Measurements from ENCODE around the gene PSMC5. TPM values are rescaled to one million over a fixed set of nuclear protein-coding genes. Genes with fewer than 3 reads are reported as not detected.
A peak's percentile ranks its signal among the peaks of the same experiment; 100 is the strongest.
"Not testable (repeated sequence)": the region's sequence is repeated elsewhere in the genome, so short reads cannot be mapped to it uniquely, and the experiment has no call there.

Gene PSMC5
- total RNA-seq, 2 donors from 2014 or later = 86.3 to 92.5 TPM

DNA sequence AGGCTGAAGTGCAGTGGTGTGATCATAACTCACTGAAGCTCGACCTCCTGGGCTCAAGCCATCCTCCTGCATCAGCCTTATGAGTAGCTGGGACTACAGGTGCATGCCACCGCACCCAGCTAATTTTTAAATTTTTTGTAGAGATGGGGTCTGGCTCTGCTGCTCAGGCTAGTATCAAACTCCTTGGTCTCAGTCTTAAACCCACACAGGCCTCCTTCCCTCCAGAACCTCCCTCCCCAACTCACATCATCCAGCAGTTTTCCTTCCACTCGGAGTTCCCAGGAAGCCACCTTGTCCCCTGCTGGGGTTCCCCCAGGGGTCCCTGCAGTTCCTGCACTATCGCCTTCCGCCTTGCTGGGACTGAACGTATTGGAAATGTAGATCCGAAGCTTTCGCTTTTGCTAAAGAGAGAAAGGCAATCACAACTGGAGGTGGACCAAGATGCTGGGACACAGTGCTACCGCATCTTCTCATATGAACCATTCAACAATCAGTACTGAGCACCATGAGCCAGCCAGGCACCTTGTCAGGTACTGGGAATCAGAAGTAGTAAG is 8.0 kb downstream of the PSMC5 start:
- intact Hi-C loops (cut with DNase I, micrococcal nuclease) = no loop called here
- no peak for DNase-seq
- no peak for ATAC-seq

DNA sequence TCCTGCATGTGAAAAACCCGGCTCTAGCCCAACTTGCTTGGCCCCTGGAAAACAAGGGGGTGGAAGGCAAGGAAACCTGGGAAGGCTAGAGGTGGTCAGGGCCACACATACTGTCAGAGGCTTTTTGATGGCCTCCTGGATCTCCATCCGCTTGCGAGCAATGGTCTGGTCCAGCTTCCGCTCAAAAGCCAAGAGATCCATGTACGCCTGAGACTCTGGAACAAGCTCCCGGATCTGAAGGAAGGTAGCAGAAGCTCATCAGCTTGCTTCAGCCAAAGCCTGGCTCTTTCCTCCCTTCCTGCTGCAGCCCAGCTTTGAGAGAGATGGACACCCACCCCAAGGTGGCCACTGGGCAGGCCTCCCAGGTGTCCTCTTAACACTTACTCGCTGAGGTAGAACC is 9.6 kb downstream of the PSMC5 start:
- intact Hi-C loops (cut with DNase I, micrococcal nuclease) = no loop called here
- no peak for ATAC-seq
- no peak for DNase-seq

DNA sequence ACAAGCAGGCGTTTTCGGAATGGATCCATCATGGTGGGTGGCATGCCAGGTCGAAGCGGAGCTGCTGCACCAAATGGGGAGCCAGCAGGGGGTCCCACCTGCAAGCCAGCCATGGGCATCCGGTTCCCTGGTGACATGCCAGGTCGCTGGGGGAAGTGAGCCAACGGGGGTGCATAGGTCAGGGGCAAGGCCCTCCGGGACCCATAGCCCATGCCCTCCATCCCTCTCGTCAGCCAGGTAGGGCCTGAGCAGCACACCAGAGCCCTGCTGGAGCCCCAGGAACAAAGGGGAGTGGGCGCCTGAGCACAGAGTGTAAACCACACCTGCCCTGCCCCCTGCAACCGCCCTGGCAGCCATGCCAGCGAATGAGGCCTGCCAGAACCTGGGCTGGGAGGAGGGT is 10.2 kb downstream of the PSMC5 start:
- ATAC-seq (no peak), DNase-seq (no peak)
- intact Hi-C loops (cut with DNase I, micrococcal nuclease) = no loop called here

DNA sequence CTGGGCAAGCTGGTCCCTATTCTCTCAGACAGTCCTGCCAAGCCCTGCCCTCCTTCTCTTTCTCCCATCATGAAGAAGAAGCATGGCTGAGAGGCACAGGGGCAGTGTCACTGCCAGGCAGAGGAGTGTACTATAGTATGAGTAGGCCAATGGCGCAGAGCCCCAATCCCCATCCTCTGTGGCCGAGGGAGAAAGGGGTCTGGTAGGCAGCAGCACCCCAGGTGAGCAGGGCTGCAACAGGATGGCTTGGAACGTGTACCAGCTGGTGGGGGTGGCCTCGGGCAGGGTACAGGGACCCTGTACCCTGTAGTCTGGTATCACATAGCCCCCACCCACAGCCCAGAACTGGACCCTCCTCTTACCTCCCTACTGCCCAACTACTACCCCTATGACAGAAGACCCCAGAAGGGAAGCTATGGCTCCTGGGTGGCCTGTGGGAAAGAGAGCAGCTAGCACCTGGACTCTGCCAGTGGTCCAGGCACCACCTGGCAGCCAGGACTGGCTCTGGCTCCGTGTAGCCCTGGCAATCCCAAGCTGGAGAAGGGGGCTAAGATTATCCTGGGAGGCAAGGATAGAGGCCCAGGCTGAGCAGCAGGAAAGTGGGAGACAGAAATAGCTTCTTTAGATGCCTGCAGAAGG is 10.8 kb downstream of the PSMC5 start:
- intact Hi-C loops (cut with DNase I, micrococcal nuclease) = no loop called here
- ATAC-seq (no peak), DNase-seq (no peak)

DNA sequence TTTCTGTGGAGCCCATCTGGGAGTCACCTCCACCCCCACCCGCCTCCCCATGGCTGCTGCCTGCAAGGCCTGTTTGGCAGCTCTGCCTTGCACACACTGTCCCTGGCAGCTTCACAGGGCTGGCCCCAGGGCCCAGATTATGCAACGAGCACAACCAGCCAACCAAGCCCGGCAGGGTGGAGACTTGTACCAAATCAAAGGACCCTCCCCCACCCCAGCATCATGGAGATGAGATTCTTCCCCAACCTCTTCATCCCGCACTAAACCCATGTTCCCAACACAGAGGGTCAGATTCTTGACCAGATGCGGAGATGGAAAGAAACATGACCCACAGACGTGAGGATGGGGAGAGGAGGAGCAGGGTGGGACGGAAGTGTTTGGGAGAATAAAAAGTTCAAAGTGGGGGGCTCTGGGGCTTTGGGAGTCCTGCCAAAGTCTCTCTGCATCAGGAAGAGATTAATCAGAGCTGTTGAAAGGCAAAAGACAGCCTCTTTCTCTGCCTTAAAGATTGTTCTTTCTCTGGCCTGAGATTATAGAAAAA is 11.5 kb downstream of the PSMC5 start:
- DNase-seq (peak; percentile 54 to 90), ATAC-seq (no peak)
- intact Hi-C loops (cut with DNase I, micrococcal nuclease) = no loop called here

DNA sequence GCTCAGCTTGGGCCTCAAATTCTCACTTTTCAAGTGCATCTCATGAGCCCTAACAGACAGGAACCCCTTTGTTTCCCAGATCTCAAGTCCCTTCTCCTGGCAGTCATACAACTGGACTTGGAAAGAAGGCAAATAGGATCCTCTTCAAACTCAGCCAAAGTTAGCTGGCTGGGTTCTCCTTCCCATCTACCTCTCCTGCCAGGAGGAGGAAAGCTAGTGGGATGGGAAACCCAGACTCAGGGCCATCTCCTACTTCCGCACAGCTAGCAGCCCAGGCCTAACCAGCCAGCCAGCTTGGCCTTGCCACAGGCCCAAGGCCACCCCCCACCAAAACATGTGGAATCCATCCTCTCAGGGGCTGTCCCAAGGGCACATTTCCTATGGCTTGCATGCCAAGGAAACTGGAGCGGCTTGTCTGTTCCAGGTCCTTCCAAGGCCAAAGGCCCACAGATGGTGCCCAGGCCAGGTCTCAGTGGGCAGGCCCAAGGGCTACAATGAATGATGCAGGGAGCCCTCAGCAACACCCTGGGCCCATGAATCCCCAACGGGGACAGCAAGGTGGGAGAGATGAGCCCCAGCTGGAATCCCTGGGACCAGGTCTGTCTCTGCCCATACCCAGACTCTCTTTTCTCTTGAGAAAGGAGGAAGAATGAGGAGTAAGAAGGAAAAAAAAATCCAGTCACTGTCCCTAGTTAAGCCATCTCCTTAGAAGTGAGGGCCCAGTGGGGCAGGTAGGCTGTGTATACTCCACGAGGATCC is 13.5 kb downstream of the PSMC5 start:
- intact Hi-C loops (cut with DNase I, micrococcal nuclease) = no loop called here
- ATAC-seq (no peak), DNase-seq (no peak)

DNA sequence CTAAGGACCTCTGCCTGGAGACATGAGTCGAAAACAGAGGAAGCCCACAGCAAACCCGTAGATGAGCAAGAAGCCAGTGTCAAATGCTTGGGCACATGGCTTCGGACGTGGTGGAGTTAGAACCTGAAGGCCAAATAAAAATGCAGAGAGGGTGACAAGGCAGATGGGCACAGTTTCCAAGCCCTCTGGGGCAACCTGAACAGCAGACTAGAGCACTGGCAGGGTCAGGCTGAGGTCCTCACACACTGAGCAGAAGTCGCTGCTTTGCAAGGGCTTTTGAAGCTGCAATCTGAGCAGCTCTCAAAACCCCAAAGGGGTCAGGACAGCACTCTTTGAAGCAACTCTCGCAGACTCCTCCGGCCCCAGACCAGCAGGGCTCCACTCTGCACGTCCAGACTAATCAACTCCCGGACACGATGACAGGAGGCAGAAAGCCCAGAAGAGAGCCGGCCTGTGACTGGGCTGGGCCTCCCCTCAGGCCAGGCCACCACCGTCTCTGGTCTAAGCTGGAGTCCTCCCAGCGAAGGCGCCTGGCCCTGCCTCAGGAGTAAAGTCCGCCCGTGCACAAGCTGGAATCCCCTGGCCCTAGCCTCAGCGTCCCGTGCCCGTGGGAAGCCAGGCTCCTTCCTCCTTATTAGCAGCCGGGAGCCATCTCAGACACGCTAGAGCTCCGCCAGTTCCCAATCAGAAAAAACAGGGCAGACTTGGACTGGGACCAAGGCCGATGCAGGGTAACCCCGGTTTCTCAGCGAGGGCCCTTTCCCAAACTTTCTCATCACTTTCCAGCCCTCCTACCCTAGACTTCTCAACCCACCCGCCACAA is 14.3 kb downstream of the PSMC5 start:
- peak; percentile 67 to 73 for DNase-seq
- ATAC-seq = peak; percentile 49
- intact Hi-C loops (cut with DNase I, micrococcal nuclease) = no loop called here

DNA sequence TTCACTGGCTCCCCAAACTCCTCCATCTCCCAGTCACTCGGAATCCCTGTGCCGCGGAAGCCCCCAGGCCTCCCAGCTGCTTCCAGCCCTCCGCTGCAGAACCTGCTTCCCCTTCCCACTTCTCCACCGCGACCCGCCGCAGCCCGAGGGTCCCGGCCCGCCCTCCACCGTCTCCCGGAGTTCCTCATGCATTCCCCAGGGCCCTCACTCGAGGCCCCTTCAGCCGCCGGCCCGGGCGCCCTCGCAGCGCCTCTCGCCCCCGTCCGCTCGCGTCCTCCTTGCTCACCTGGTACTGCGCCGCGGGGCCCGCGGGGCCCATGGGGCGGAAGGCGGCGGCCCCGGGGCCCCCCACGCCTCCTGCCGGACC is 14.9 kb downstream of the PSMC5 start:
- DNase-seq (peak; percentile 42 to 55), ATAC-seq (no peak)
- intact Hi-C loops (cut with DNase I, micrococcal nuclease) = no loop called here

DNA sequence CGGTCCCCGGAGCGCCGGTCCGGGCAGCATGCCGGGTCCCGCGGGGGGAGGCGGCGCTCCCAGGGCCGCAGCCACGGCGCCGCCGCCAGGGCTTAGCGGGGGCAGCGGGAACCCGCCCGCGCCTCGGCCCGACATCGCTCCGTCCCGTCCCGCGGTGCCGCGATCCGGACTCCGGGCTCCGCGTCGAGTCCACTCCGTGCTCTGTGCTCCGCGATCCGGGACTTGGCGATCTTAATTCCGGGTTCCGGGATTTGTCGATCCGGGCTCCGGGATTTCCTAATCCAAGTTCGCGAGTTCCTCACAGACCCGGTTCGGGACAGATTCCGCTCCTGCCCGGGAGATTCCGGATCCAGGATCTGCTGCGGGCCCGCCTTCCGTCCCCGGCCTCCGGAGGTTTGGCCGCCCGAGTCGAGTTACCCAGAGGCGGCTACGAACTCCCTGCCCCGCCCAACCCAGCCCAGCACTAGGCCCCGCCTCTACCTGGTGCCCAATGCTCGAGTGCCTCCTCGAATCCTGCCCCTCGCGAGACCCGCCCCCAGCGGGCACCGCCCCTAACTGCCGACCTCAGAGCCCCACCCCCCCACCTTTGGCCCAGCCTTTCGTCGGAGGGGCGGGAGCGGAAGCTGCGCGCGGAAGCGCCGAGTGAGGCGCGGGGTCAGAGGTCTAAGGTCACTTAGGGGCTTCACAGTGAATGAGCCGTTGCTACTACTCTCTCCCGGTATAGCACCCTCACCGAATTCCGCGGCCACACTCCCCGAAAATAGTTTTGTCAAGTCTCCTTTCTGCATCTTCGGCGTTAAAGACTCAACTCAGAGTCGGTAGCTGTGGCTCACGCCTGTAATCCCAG is 15.5 kb downstream of the PSMC5 start, which contains the start of gene SMARCD2:
SMARCD2 (minus strand) TSS at position 146 of the 847 bp plus-strand sequence; CDS start at position 135, 11 bp downstream.
- intact Hi-C loops (cut with DNase I, micrococcal nuclease) = no loop called here
- ATAC-seq (peak; percentile 83), DNase-seq (peak; percentile 99)

DNA sequence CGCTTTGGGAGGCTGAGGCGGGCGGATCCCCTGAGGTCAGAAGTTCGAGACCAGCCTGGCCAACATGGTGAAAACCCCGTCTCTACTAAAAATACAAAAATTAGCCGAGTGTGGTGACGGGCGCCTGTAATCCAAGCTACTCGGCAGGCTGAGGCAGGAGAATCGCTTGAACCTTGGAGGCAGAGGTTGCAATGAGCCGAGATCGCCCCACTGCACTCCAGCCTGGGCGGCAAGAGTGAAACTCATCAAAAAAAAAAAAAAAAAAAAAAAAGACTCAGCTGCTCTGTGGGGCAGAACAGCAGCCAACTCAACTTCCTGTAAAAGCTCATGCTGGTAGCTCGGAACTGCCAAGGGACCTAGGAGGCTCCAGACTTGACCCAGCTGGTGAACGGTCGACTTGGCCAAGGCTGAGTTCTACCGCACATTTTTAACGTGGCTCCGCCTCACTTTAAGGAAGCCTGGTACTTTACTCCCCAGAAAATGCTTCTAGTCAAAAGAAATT is 16.2 kb downstream of the PSMC5 start:
- ATAC-seq; intact Hi-C loops (cut with DNase I, micrococcal nuclease): not testable (repeated sequence)
- DNase-seq = peak; percentile 54 to 75

DNA sequence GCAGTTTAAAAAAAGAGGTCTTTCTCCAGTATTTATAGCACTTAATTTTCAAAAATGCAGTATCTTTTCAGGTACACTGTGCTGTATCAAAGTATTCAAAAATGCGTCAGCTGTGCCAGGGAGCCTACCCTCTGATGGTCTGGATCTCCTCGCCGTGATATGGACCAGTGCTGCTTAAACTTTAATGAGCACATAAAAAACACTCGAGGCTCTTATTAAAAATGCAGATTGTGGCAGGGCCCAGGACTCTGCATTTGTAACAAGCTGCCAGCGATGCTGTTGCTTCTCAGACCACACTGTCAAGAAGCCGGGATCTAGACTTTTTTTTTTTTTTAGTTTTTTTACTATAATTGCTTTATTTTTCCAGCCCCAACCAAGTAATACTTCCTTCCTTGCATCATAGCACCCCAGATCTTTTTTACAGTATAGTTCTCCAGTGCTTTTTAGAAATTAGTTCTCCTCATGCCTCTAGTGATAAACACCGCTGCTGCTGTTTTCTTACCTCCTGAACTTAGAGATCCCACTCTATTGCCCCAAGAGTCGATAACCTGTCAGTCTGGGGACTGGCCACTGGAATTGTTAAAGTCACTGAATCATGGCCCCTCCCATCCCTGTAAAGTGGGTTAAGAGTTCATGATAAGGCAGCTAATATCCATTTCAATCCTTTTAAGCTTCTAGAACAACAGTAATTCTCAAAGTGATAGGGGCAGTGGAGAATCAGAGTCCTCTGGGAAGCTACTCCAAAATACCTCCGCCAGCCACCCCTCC is 16.9 kb downstream of the PSMC5 start:
- intact Hi-C loops (cut with DNase I, micrococcal nuclease) = no loop called here
- DNase-seq = peak in 1 of 2 donors; percentile 46
- ATAC-seq = no peak

DNA sequence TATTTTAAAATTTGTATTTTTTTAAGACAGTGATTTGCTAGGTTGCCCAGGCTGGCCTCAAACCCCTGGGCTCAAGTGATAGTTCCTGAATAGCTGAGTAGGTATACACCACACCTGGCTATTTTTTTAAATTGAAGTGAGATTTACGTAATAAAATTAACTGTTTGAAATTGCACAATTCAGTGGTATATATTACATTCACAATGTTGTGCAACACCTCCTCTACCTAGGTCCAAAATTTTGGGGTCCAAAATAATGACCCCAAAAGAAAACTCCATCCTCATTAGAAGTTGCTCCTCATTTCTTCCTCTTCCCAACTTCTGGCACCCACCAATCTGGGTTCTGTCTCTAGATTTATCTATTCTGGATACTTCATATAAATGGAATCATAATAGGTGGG is 18.3 kb downstream of the PSMC5 start:
- DNase-seq = no peak
- ATAC-seq = no peak
- intact Hi-C loops (cut with DNase I, micrococcal nuclease) = no loop called here

DNA sequence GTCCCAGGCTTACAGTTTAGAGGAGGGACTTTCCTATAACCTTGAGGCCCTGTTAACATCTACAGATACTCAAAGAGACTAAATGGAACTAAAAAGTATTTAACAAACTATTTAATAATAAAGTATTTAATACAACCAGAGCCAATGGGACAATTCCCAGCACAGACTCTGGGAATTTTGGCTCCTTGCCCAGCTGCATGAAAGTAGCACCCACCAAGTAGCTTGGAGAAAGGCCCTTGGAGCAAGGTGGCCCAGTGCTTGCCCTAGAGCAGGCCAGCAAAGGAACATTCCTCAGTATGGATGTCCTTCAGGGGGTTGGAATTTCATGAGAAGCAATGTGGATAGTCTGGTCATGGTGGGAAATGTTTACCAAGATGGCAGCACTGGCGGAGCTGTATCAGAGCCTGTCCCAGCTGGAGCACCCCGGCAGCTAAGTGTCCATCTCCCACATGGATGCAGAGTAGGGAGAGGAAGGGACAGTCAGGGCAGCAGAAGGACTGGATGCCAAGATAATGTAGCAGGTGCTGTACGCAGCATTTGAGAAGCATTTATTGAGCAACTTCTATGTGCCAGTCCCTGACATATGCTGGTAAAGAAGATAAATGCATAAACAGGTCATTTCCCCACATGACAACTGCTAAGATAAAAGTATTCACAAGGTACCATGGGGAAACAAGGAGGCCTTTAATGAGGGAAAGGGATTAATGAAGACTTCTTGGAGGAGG is 20.5 kb downstream of the PSMC5 start:
- ATAC-seq (no peak), DNase-seq (no peak)
- intact Hi-C loops (cut with DNase I, micrococcal nuclease) = no loop called here

DNA sequence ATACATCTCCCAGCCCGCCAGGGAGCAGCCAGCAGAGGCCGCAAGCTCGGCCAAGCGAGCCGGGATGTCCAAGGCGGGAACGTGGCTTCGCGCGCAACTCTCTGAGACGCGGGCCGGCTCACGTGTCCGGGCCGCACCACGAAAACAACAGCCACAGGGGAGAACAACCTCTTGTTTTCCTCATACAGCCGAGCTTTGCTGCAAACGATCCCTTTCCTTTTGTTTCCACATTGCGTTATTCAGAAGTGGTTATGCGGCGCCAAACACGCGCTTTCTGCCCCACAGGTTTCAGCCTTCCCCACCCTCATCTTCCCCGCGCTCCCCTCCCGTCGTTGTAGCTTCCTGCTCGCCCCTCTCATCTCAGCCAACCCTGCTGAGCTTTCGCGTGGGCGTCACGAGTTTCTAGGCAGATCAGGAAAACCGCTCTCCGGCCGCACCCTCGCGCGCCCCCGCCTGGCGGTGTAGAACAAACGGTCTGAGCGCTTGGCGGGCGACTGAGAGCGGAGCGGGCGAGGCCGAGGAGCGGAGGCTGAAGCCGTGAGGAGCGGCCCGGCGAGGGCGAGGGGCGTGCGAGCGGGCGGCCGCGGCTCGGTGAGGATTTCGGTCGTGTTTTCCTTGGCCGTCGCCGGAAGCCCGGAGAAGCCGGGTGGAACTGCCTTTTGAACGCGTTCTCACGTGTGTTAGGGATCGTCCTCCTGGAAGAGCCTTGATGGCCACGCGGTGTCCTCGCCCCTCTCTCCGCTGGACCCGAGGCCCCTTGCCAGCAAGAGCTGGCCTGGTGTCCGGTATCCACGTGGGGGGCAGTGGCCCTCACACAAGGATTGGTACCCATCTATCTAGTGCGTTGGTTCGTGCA is 21.8 kb downstream of the PSMC5 start:
- ATAC-seq (peak; percentile 94), DNase-seq (peak; percentile 90 to 93)
- intact Hi-C loops (cut with DNase I, micrococcal nuclease) = no loop called here

DNA sequence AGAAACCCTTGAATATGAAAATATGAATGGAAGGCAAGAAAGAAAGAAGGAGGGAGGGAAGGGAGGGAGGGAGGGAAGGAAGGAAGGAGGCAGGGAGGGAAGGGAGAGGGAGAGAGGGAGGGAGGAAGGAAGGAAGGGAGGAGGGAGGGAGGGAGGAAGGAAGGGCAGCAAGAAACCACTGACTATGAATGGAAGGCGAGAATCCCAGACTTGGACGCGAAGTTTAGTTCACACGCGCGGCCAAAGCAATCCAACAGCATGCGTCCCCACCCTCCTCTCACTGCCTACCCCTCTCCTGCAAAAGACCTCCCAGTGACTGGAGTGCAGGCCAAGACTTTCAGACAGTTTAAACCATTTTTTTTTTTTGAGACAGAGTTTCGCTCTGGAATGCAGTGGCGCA is 23.2 kb downstream of the PSMC5 start:
- ATAC-seq = no peak
- no peak for DNase-seq
- intact Hi-C loops (cut with DNase I, micrococcal nuclease) = no loop called here

DNA sequence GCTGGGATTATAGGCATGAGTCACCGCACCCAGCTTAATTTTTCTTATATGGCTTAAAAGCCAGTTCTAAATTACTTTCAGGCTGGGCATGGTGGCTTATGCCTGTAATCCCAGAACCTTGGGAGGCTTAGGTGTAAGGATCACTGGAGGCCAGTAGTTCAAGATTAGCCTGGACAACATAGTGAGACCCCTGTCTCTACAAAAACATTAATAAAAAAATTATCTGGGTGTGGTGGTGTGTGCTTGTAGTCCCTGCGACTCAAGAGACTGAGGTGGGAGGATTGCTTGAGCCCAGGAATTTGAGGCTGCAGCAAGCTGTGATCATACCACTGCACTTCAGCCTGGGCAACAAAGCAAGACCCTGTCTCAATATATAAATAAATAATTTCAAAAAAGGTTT is 26.0 kb downstream of the PSMC5 start:
- DNase-seq = no peak

More for the DNA sequence above, 26.0 kb downstream of the PSMC5 start:
- intact Hi-C loops (cut with DNase I, micrococcal nuclease) = no loop called here
- ATAC-seq = no peak
